ENCODE results near the gene THBD. TPM values are rescaled to one million over a fixed set of nuclear protein-coding genes. Genes with fewer than 3 reads are reported as not detected.

THBD gene
- total RNA-seq, 5 donors from 2014 or later (not counting 1 experiment from before 2014, with no cell fraction given) = 0.07 to 0.23 (median 0.16) TPM

DNA sequence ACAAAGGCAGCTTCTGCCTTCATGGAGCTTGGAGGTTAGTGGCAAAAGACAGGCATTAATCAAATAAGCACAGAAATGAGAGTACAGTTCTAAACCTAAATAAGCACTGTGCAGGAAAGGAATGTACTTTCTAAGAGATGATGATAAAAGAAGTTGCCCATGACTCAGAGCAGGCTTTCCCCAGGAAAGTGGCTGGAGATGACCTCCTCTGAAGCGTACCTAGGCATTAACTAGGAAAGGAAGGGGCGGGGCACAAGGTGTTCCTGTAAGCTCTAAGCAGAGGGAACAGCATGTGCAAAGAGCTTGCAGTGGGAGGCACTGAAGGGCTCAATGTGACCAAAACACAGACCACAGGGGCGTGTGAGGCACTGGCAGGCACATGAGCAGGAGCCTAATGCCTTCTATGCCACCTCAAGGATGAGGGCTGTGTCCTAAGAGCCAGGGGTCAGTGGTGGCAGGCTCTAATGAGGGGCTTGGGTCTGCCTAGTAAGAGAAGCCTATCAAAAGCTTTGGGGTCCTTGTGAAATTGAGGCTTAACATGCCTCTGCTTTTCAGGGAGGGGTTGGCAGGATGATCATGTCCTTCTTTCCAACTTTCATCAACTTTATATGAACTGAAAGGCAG, 9.5 kb downstream of the THBD start:
- Mint-ChIP-seq H3K27ac (no peak overlapping the region), H3K9me3 (no peaks in the 10 kb centered on the region), H3K36me3 (no peaks in the 10 kb centered on the region), H3K27me3 (peaks cover 24 to 35% of the 10 kb centered on the region in 2 donors), H3K4me1 (no peaks in the 10 kb centered on the region), H3K4me3 (no peak overlapping the region)
- no peaks in the 10 kb centered on the region for H3K4me1 ChIP-seq (ENCODE audit: control insufficient read depth in 1 of 2, extremely low read depth in 1 of 2, insufficient read depth in 2 of 2, low read length in 2 of 2)
- DNase-seq = no peak
- CTCF ChIA-PET = no interaction called here
- no peak overlapping the region for H3K27ac ChIP-seq (ENCODE audit: low read length)
- H3K27me3 ChIP-seq (replicated peaks in 1 of 2; ENCODE audit: control insufficient read depth in 2 of 2, extremely low read depth in 1 of 2, insufficient read depth in 2 of 2, low read length in 1 of 2) = peaks cover 0 to 10% of the 10 kb centered on the region in 2 experiments
- ATAC-seq (replicated peaks in 1 of 4) = no peak
- no peaks in the 10 kb centered on the region for H3K36me3 ChIP-seq (ENCODE audit: control insufficient read depth in 2 of 2, extremely low read depth in 1 of 2, insufficient read depth in 1 of 2, low read length in 1 of 2)
- H3K9me3 ChIP-seq = no peaks in the 10 kb centered on the region
- H3K4me3 ChIP-seq (ENCODE audit: control insufficient read depth in 1 of 2, extremely low read depth in 1 of 2, low read length in 1 of 2) = no peak overlapping the region
- 48% methylated on average over 3 of the region's 3 CpGs for WGBS (ENCODE audit: insufficient coverage)
- POLR2A ChIA-PET = no interaction called here

- H3K4me3 Mint-ChIP-seq = no peak overlapping the region
- peaks cover 0 to 15% of the 10 kb centered on the region in 2 experiments for H3K27me3 ChIP-seq (replicated peaks in 1 of 2; ENCODE audit: control insufficient read depth in 2 of 2, extremely low read depth in 1 of 2, insufficient read depth in 2 of 2, low read length in 1 of 2)
- no peak overlapping the region for H3K4me3 ChIP-seq (ENCODE audit: control insufficient read depth in 1 of 2, extremely low read depth in 1 of 2, low read length in 1 of 2)
- no peak overlapping the region for H3K27ac ChIP-seq (ENCODE audit: low read length)
- H3K36me3 ChIP-seq (ENCODE audit: control insufficient read depth in 2 of 2, extremely low read depth in 1 of 2, insufficient read depth in 1 of 2, low read length in 1 of 2) = no peaks in the 10 kb centered on the region
- POLR2A ChIA-PET = no interaction called here
- ATAC-seq (replicated peaks in 1 of 4) (no peak), DNase-seq (no peak)
- CTCF ChIA-PET = no interaction called here
- no peak overlapping the region for H3K27ac Mint-ChIP-seq
- no peaks in the 10 kb centered on the region for H3K36me3 Mint-ChIP-seq
- no peaks in the 10 kb centered on the region for H3K9me3 Mint-ChIP-seq
- 75% methylated on average over 3 of the region's 5 CpGs for WGBS (ENCODE audit: insufficient coverage)
- no peaks in the 10 kb centered on the region for H3K4me1 Mint-ChIP-seq
- H3K9me3 ChIP-seq = no peaks in the 10 kb centered on the region
- H3K4me1 ChIP-seq (ENCODE audit: control insufficient read depth in 1 of 2, extremely low read depth in 1 of 2, insufficient read depth in 2 of 2, low read length in 2 of 2) = no peaks in the 10 kb centered on the region
- H3K27me3 Mint-ChIP-seq = peaks cover 24 to 33% of the 10 kb centered on the region in 2 donors
Measured at GRCh38 chr20:23039136-23039875, 10.2 kb downstream of the THBD start.

GRCh38 chr20:23037017-23037481, 12.4 kb downstream of the THBD start:
- no peaks in the 10 kb centered on the region for H3K4me1 Mint-ChIP-seq
- ChIA-PET POLR2A (no interaction called here), CTCF (no interaction called here)
- no peak for ATAC-seq (replicated peaks in 1 of 4)
- H3K36me3 Mint-ChIP-seq = no peaks in the 10 kb centered on the region
- no peaks in the 10 kb centered on the region for H3K4me1 ChIP-seq (ENCODE audit: control insufficient read depth in 1 of 2, extremely low read depth in 1 of 2, insufficient read depth in 2 of 2, low read length in 2 of 2)
- no peak overlapping the region for H3K27ac Mint-ChIP-seq
- no CpG with 5 or more reads among the region's 3 CpGs for WGBS (ENCODE audit: insufficient coverage)
- H3K4me3 Mint-ChIP-seq = no peak overlapping the region
- H3K4me3 ChIP-seq (ENCODE audit: control insufficient read depth in 1 of 2, extremely low read depth in 1 of 2, low read length in 1 of 2) = no peak overlapping the region
- H3K27ac ChIP-seq (ENCODE audit: low read length) = no peak overlapping the region
- H3K9me3 Mint-ChIP-seq = no peaks in the 10 kb centered on the region
- no peaks in the 10 kb centered on the region for H3K36me3 ChIP-seq (ENCODE audit: control insufficient read depth in 2 of 2, extremely low read depth in 1 of 2, insufficient read depth in 1 of 2, low read length in 1 of 2)
- peaks cover 0 to 18% of the 10 kb centered on the region in 2 experiments for H3K27me3 ChIP-seq (replicated peaks in 1 of 2; ENCODE audit: control insufficient read depth in 2 of 2, extremely low read depth in 1 of 2, insufficient read depth in 2 of 2, low read length in 1 of 2)
- H3K27me3 Mint-ChIP-seq = peaks cover 37 to 38% of the 10 kb centered on the region in 2 donors
- H3K9me3 ChIP-seq = no peaks in the 10 kb centered on the region
- DNase-seq = no peak

- Mint-ChIP-seq H3K27me3 (peaks cover 31 to 37% of the 10 kb centered on the region in 2 donors), H3K9me3 (no peaks in the 10 kb centered on the region), H3K4me3 (no peak overlapping the region), H3K4me1 (no peaks in the 10 kb centered on the region), H3K36me3 (no peaks in the 10 kb centered on the region), H3K27ac (no peak overlapping the region)
- DNase-seq (no peak), ATAC-seq (replicated peaks in 1 of 4) (no peak)
- H3K4me1 ChIP-seq (ENCODE audit: control insufficient read depth in 1 of 2, extremely low read depth in 1 of 2, insufficient read depth in 2 of 2, low read length in 2 of 2) = no peaks in the 10 kb centered on the region
- 81% methylated on average over 7 of the region's 11 CpGs for WGBS (ENCODE audit: insufficient coverage)
- H3K36me3 ChIP-seq (ENCODE audit: control insufficient read depth in 2 of 2, extremely low read depth in 1 of 2, insufficient read depth in 1 of 2, low read length in 1 of 2) = no peaks in the 10 kb centered on the region
- peaks cover 0 to 21% of the 10 kb centered on the region in 2 experiments for H3K27me3 ChIP-seq (replicated peaks in 1 of 2; ENCODE audit: control insufficient read depth in 2 of 2, extremely low read depth in 1 of 2, insufficient read depth in 2 of 2, low read length in 1 of 2)
- no peaks in the 10 kb centered on the region for H3K9me3 ChIP-seq
- ChIA-PET POLR2A (no interaction called here), CTCF (no interaction called here)
- H3K27ac ChIP-seq (ENCODE audit: low read length) = no peak overlapping the region
- H3K4me3 ChIP-seq (ENCODE audit: control insufficient read depth in 1 of 2, extremely low read depth in 1 of 2, low read length in 1 of 2) = no peak overlapping the region
Measured at GRCh38 chr20:23036371-23036770, 13.1 kb downstream of the THBD start.

DNA sequence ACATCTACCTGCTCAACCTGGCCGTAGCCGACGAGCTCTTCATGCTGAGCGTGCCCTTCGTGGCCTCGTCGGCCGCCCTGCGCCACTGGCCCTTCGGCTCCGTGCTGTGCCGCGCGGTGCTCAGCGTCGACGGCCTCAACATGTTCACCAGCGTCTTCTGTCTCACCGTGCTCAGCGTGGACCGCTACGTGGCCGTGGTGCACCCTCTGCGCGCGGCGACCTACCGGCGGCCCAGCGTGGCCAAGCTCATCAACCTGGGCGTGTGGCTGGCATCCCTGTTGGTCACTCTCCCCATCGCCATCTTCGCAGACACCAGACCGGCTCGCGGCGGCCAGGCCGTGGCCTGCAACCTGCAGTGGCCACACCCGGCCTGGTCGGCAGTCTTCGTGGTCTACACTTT, 13.7 kb downstream of the THBD start:
- H3K27ac ChIP-seq (ENCODE audit: low read length) = no peak overlapping the region
- no peaks in the 10 kb centered on the region for H3K36me3 ChIP-seq (ENCODE audit: control insufficient read depth in 2 of 2, extremely low read depth in 1 of 2, insufficient read depth in 1 of 2, low read length in 1 of 2)
- ATAC-seq (replicated peaks in 1 of 4) (no peak), DNase-seq (no peak)
- Mint-ChIP-seq H3K4me1 (no peaks in the 10 kb centered on the region), H3K36me3 (no peaks in the 10 kb centered on the region), H3K27me3 (peaks cover 30 to 38% of the 10 kb centered on the region in 2 donors), H3K9me3 (no peaks in the 10 kb centered on the region), H3K27ac (no peak overlapping the region), H3K4me3 (no peak overlapping the region)
- ChIA-PET CTCF (no interaction called here), POLR2A (no interaction called here)
- H3K9me3 ChIP-seq = no peaks in the 10 kb centered on the region
- no peaks in the 10 kb centered on the region for H3K4me1 ChIP-seq (ENCODE audit: control insufficient read depth in 1 of 2, extremely low read depth in 1 of 2, insufficient read depth in 2 of 2, low read length in 2 of 2)
- 92% methylated on average over 41 of the region's 41 CpGs for WGBS (ENCODE audit: insufficient coverage)
- no peak overlapping the region for H3K4me3 ChIP-seq (ENCODE audit: control insufficient read depth in 1 of 2, extremely low read depth in 1 of 2, low read length in 1 of 2)
- peaks cover 0 to 23% of the 10 kb centered on the region in 2 experiments for H3K27me3 ChIP-seq (replicated peaks in 1 of 2; ENCODE audit: control insufficient read depth in 2 of 2, extremely low read depth in 1 of 2, insufficient read depth in 2 of 2, low read length in 1 of 2)

DNA sequence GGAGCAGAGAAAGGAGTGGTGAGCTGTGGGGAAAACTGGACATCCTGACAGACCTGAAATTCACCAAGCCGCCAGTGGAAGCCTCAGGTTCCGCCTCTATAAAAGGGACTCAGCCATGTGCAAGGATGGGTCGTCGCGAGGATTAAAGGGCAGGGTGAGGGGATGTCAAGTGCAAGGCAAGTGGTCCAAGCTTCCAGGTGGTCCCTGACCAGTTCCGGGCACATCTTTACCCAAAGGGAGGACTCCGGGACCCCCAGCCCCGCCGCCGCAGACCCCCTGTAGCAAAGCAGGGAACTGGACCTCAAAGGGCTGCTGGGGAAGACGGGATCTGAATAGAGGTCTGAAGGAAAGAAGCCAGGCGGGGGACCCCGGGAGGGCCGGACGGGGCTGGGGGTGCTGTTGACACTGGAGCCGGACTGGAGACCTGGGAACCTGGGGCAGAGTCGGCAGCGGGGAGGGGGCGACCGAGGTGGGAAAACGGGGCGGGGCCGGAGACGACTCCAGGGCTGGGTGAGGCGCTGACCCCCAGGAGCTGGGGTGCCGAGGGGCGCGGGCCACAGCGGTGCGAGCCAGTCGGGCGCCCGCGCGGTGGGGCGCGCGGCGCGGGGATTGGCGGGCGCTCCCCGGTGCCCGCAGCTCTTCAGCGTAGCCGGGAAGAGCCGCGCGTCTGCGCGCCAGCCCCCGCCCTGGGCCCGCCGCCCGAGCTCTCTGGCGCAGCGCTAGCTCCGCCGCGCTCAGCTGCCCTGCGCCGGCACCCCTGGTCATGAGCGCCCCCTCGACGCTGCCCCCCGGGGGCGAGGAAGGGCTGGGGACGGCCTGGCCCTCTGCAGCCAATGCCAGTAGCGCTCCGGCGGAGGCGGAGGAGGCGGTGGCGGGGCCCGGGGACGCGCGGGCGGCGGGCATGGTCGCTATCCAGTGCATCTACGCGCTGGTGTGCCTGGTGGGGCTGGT, 14.5 kb downstream of the THBD start, which contains the start of gene SSTR4:
TSS of gene SSTR4 (plus strand) at position 592 of the 951 bp plus-strand sequence. CDS start at position 764, 172 bp downstream.
- CTCF ChIA-PET = no interaction called here
- POLR2A ChIA-PET = no interaction called here
- Mint-ChIP-seq H3K36me3 (no peaks in the 10 kb centered on the region), H3K9me3 (no peaks in the 10 kb centered on the region), H3K27me3 (peaks cover 29 to 32% of the 10 kb centered on the region in 2 donors), H3K4me1 (no peaks in the 10 kb centered on the region), H3K27ac (no peak within 1 kb of the TSS), H3K4me3 (no peak within 1 kb of the TSS)
- Histone ChIP-seq H3K4me3 (ENCODE audit: control insufficient read depth in 1 of 2, extremely low read depth in 1 of 2, low read length in 1 of 2) (no peak within 1 kb of the TSS), H3K4me1 (ENCODE audit: control insufficient read depth in 1 of 2, extremely low read depth in 1 of 2, insufficient read depth in 2 of 2, low read length in 2 of 2) (no peaks in the 10 kb centered on the region), H3K27ac (ENCODE audit: low read length) (no peak within 1 kb of the TSS), H3K27me3 (replicated peaks in 1 of 2; ENCODE audit: control insufficient read depth in 2 of 2, extremely low read depth in 1 of 2, insufficient read depth in 2 of 2, low read length in 1 of 2) (peaks cover 0 to 21% of the 10 kb centered on the region in 2 experiments), H3K9me3 (no peaks in the 10 kb centered on the region), H3K36me3 (ENCODE audit: control insufficient read depth in 2 of 2, extremely low read depth in 1 of 2, insufficient read depth in 1 of 2, low read length in 1 of 2) (no peaks in the 10 kb centered on the region)
- ATAC-seq (replicated peaks in 1 of 4) (no peak), DNase-seq (no peak)
- WGBS (ENCODE audit: insufficient coverage) = 35% methylated on average over 80 of the region's 83 CpGs

Data from T-cell (primary cell).